Fibroblast of lung (primary cell): Measurements from ENCODE around the gene CA5A. TPM values are rescaled to one million over a fixed set of nuclear protein-coding genes. Genes with fewer than 3 reads are reported as not detected.
"Not testable (repeated sequence)": the region's sequence is repeated elsewhere in the genome, so short reads cannot be mapped to it uniquely, and the experiment has no call there.

ENCODE experiments used
- DNase-seq, 2 donors: peaks; one replicate each; pipeline versions ENCODE4 v3.0.0 to v3.0.0-alpha.2; 2010; ENCODE audit warnings: low read depth in 2 of 2
- H2AFZ ChIP-seq: 2 replicates; pipeline ENCODE4 v1.5.1; 2012; ENCODE audit warnings: low read length, control low read depth, inconsistent platforms
- H3K27ac ChIP-seq: 2 replicates; pipeline ENCODE4 v1.5.1; 2011; ENCODE audit warnings: low read length, control low read depth; ENCODE audit not compliant: insufficient read depth
- H3K27me3 ChIP-seq: 2 replicates; pipeline ENCODE4 v1.5.1; 2011; ENCODE audit warnings: mild to moderate bottlenecking, low read length; ENCODE audit not compliant: control insufficient read depth, insufficient read depth
- H3K36me3 ChIP-seq: 2 replicates; pipeline ENCODE4 v1.5.1; 2011; ENCODE audit warnings: low read length; ENCODE audit not compliant: control insufficient read depth, insufficient read depth
- H3K4me1 ChIP-seq: 2 replicates; pipeline ENCODE4 v1.5.1; 2011; ENCODE audit warnings: low read length; ENCODE audit not compliant: control insufficient read depth, insufficient read depth; ENCODE audit errors: extremely low read depth
- H3K4me2 ChIP-seq: 2 replicates; pipeline ENCODE4 v1.5.1; 2011; ENCODE audit warnings: low read length, control low read depth; ENCODE audit not compliant: insufficient read depth; ENCODE audit errors: extremely low read depth
- H3K4me3 ChIP-seq, 4 experiments: fragments of 200-600 bp in 1 of 4; sonication (generic) in 1 of 4; replicated peaks in 1 of 4; 2 replicates each; pipeline ENCODE4 v1.5.1; 2011 to 2016; ENCODE audit warnings: low read length in 4 of 4, low read depth in 3 of 4, mild to moderate bottlenecking in 3 of 4, control low read depth in 2 of 4, inconsistent platforms in 1 of 4, mixed read lengths in 1 of 4; ENCODE audit not compliant: insufficient read depth in 1 of 4; ENCODE audit errors: control extremely low read depth in 1 of 4
- H3K79me2 ChIP-seq: 2 replicates; pipeline ENCODE4 v1.5.1; 2012; ENCODE audit warnings: mild to moderate bottlenecking, low read length, inconsistent platforms; ENCODE audit not compliant: control insufficient read depth, insufficient read depth
- H3K9ac ChIP-seq: 2 replicates; pipeline ENCODE4 v1.5.1; 2011; ENCODE audit warnings: mild to moderate bottlenecking, low read length, control low read depth; ENCODE audit not compliant: insufficient read depth
- H3K9me3 ChIP-seq: 2 replicates; pipeline ENCODE4 v1.5.1; 2012; ENCODE audit warnings: low read depth, low read length; ENCODE audit not compliant: control insufficient read depth, insufficient read depth
- H4K20me1 ChIP-seq: 2 replicates; pipeline ENCODE4 v1.5.1; 2011; ENCODE audit warnings: low read length; ENCODE audit not compliant: control insufficient read depth, insufficient read depth; ENCODE audit errors: extremely low read depth
- CTCF ChIP-seq, 2 donors: IDR thresholded peaks in 1 of 2; conservative IDR thresholded peaks in 1 of 2; 1 replicate in 1 of 2; 2 replicates in 1 of 2; pipeline ENCODE4 v1.5.1; 2011 to 2012; ENCODE audit warnings: low read length in 2 of 2, control low read depth in 1 of 2, inconsistent platforms in 1 of 2, low read depth in 1 of 2, mild to moderate bottlenecking in 1 of 2
- EZH2 ChIP-seq: IDR thresholded peaks from 2 replicates; pipeline ENCODE4 v1.5.1; 2012; ENCODE audit warnings: low read length, control low read depth, mild to moderate bottlenecking; ENCODE audit errors: missing control alignments
- polyA plus RNA-seq, 2 donors: library from polyadenylated mRNA; depleted of rRNA in 1 of 2; stranded (reverse) in 1 of 2; unstranded in 1 of 2; fragments of >200 nt; gene quantifications; 2 replicates each; pipeline ENCODE4 v1.2.1, GENCODE V29; 2011 to 2012; ENCODE audit warnings: missing spikeins in 1 of 2
- total RNA-seq: library from RNA; depleted of rRNA; stranded (reverse); fragments of >200 nt; gene quantifications from 2 replicates; pipeline ENCODE4 v1.2.1, GENCODE V29; 2014

The CA5A gene
- total and polyA plus RNA-seq, 2 donors (not counting 1 experiment from before 2014, with no cell fraction given): not detected

- Histone ChIP-seq H4K20me1 (no peaks in the 10 kb centered on the region), H3K4me3 (no peak overlapping the region), H3K9me3 (no peaks in the 10 kb centered on the region), H3K36me3 (no peaks in the 10 kb centered on the region), H3K27me3 (peaks cover 4% of the 10 kb centered on the region), H3K4me2 (no peak overlapping the region), H3K9ac (no peak overlapping the region), H2AFZ (no peak overlapping the region), H3K27ac (no peak overlapping the region), H3K79me2 (no peaks in the 10 kb centered on the region), H3K4me1 (no peaks in the 10 kb centered on the region)
- no peak for TF ChIP-seq CTCF (conservative IDR thresholded peaks at IDR 0.05 in 1 of 2, IDR thresholded peaks at IDR 0.05 in 1 of 2; ENCODE audit: low read depth in 1 of 2, low read length in 2 of 2)
- no peak for TF ChIP-seq EZH2
- DNase-seq: peak in 1 of 2 donors; percentile 6
Measured at GRCh38 chr16:87897521-87898505, 38.5 kb downstream of the CA5A start.

GRCh38 chr16:87896924-87897520 lies 39.3 kb downstream of the CA5A start:
- not testable (repeated sequence) for H3K79me2 ChIP-seq

GRCh38 chr16:87896176-87896890 lies 40.0 kb downstream of the CA5A start:
- not testable (repeated sequence) for H3K9me3 ChIP-seq, H3K36me3 ChIP-seq, H3K27me3 ChIP-seq, H3K79me2 ChIP-seq, H4K20me1 ChIP-seq, H3K4me1 ChIP-seq, H3K4me3 ChIP-seq, H2AFZ ChIP-seq, H3K27ac ChIP-seq, H3K9ac ChIP-seq, H3K4me2 ChIP-seq
- DNase-seq: peak in 1 of 2 donors; percentile 35

More at GRCh38 chr16:87896924-87897520, 39.3 kb downstream of the CA5A start:
- not testable (repeated sequence) for H3K4me2 ChIP-seq, H3K4me1 ChIP-seq, DNase-seq, H3K4me3 ChIP-seq, H2AFZ ChIP-seq, H3K9me3 ChIP-seq, H3K36me3 ChIP-seq, H3K27ac ChIP-seq, H3K9ac ChIP-seq, H4K20me1 ChIP-seq, H3K27me3 ChIP-seq
